Body of pancreas (tissue), 4 donors: Measurements from ENCODE around the gene STRIP1.

Source experiments
- CTCF ChIP-seq, 7 experiments: fragments of 450-650 bp in 4 of 7; fragments of 200-600 bp in 3 of 7; sonication (generic) in 3 of 7; IDR thresholded peaks; one replicate each; pipeline ENCODE4 v1.5.1; 2016 to 2019; ENCODE audit warnings: antibody characterized with exemption in 7 of 7
- POLR2A ChIP-seq, 3 donors: fragments of 450-650 bp; IDR thresholded peaks; one replicate each; pipeline ENCODE4 v1.6.1; 2016; ENCODE audit warnings: antibody characterized with exemption in 3 of 3, mild to moderate bottlenecking in 2 of 3

- TF ChIP-seq POLR2A (IDR thresholded peaks at IDR 0.05), result no peak
- TF ChIP-seq CTCF (IDR thresholded peaks at IDR 0.05), result no peak
Observed at GRCh38 chr1:110061341-110061740, 26.9 kb downstream of the STRIP1 start.
